K562 (cell line): Measurements from ENCODE around the gene CEP70. TPM values are rescaled to one million over a fixed set of nuclear protein-coding genes. Genes with fewer than 3 reads are reported as not detected.

Experiments
- ATAC-seq: fragments of 200-7000 bp; cut with Tn5 transposase; 3 replicates; pipeline ENCODE4 v1.9.1; 2020; ENCODE audit warnings: moderate library complexity
- BruUV-seq: library from RNA; stranded (reverse); fragments of 400-500 nt; replicated peaks from 2 replicates; lab custom pipeline; 2021; lab: Mats Ljungman, UMichigan
- CTCF ChIA-PET: fragments of 300-600 bp; formaldehyde crosslinking; extraction: SDS; loops from one replicate; lab custom pipeline; 2021; ENCODE audit warnings: low intra/inter-chr PET ratio; lab: Yijun Ruan, JAX
- POLR2A ChIA-PET: fragments of 300-600, 350-650 bp; sonication (Branson Sonifier 250); formaldehyde crosslinking; extraction: SDS; loops from one replicate; lab custom pipeline; 2021; ENCODE audit warnings: antibody characterized with exemption, inconsistent platforms; lab: Yijun Ruan, JAX
- DNase-seq, 4 experiments: peaks; one replicate each; pipeline versions ENCODE4 v3.0.0 to v3.0.0-alpha.2; 2011 to 2018; ENCODE audit warnings: low spot score in 3 of 4, mixed read lengths in 3 of 4; ENCODE audit errors: extremely low read depth in 1 of 4
- FAIRE-seq: peaks from 2 replicates; lab custom pipeline; 2011; peaks lifted over from hg19 to GRCh38; lab: Jason Lieb, UNC
- H2AFZ ChIP-seq: 2 replicates; pipeline ENCODE4 v1.6.0; 2011; ENCODE audit warnings: low read depth, low read length, control low read depth, inconsistent platforms
- H3K27ac ChIP-seq: fragments of 200-600 bp; 3 replicates; pipeline ENCODE4 v1.8.0; 2011; ENCODE audit warnings: low read depth, mild to moderate bottlenecking, control low read depth, inconsistent platforms, low read length, moderate library complexity, mixed read lengths; ENCODE audit errors: extremely low read depth
- H3K27me3 ChIP-seq, 2 experiments: fragments of 300-600 bp in 1 of 2; 2 replicates in 1 of 2; 3 replicates in 1 of 2; pipeline versions ENCODE4 v1.6.0 to v1.8.0; 2011; ENCODE audit warnings: inconsistent platforms in 2 of 2, low read length in 2 of 2, mild to moderate bottlenecking in 1 of 2, mixed read lengths in 1 of 2, moderate library complexity in 1 of 2; ENCODE audit not compliant: control insufficient read depth in 2 of 2, insufficient read depth in 2 of 2
- H3K36me3 ChIP-seq: fragments of 300-600 bp; 3 replicates; pipeline ENCODE4 v1.8.0; 2011; ENCODE audit warnings: mild to moderate bottlenecking, low read length, inconsistent platforms; ENCODE audit not compliant: control insufficient read depth, insufficient read depth
- H3K4me1 ChIP-seq, 2 experiments: fragments of 200-600 bp in 1 of 2; replicated peaks in 1 of 2; 2 replicates in 1 of 2; 3 replicates in 1 of 2; pipeline versions ENCODE4 v1.5.1 to v1.8.0; 2011; ENCODE audit warnings: inconsistent platforms in 2 of 2, low read length in 2 of 2, mild to moderate bottlenecking in 1 of 2, mixed read lengths in 1 of 2, moderate library complexity in 1 of 2; ENCODE audit not compliant: control insufficient read depth in 2 of 2, insufficient read depth in 2 of 2
- H3K4me2 ChIP-seq: 2 replicates; pipeline ENCODE4 v1.6.1; 2011; ENCODE audit warnings: low read length, control low read depth, inconsistent platforms, mixed read lengths; ENCODE audit not compliant: insufficient read depth
- H3K4me3 ChIP-seq: fragments of 200-600 bp; sonication (generic), shearing (Covaris generic); 2 replicates; pipeline ENCODE4 v1.5.1; 2016; ENCODE audit warnings: control low read depth, inconsistent platforms
- H3K79me2 ChIP-seq: fragments of 200-600 bp; 3 replicates; pipeline ENCODE4 v1.8.0; 2011; ENCODE audit warnings: low read length, inconsistent platforms; ENCODE audit not compliant: control insufficient read depth, insufficient read depth
- H3K9ac ChIP-seq, 2 experiments: 2 replicates each; pipeline versions ENCODE4 v1.6.0 to v1.6.1; 2011; ENCODE audit warnings: low read depth in 2 of 2, low read length in 2 of 2, control low read depth in 1 of 2, inconsistent platforms in 1 of 2, mild to moderate bottlenecking in 1 of 2, mixed read lengths in 1 of 2; ENCODE audit not compliant: insufficient read depth in 1 of 2
- H3K9me1 ChIP-seq: one replicate; pipeline ENCODE4 v1.6.0; 2011; ENCODE audit warnings: inconsistent platforms, mild to moderate bottlenecking, low read length, moderate library complexity; ENCODE audit not compliant: control insufficient read depth, insufficient read depth
- H3K9me3 ChIP-seq: replicated peaks from 2 replicates; pipeline ENCODE4 v1.5.1; 2011; ENCODE audit warnings: low read depth, low read length, inconsistent platforms; ENCODE audit not compliant: control insufficient read depth, insufficient read depth
- H4K20me1 ChIP-seq: replicated peaks from 2 replicates; pipeline ENCODE4 v1.6.1; 2011; ENCODE audit warnings: low read length, inconsistent platforms, mixed read lengths; ENCODE audit not compliant: control insufficient read depth, insufficient read depth
- CHD7 ChIP-seq: fragments of 200-600 bp; sonication (generic); IDR thresholded peaks from one replicate; pipeline ENCODE4 v1.6.1; 2012; ENCODE audit warnings: mild to moderate bottlenecking, low read depth, low read length, inconsistent platforms
- DIDO1 ChIP-seq: fragments of 450-650 bp; IDR thresholded peaks from 2 replicates; pipeline ENCODE4 v1.6.1; 2016; ENCODE audit warnings: low read depth, missing biosample characterization, missing genetic modification characterization
- RUNX1 ChIP-seq: sonication (generic); IDR thresholded peaks from 2 replicates; pipeline ENCODE4 v1.6.1; 2016; ENCODE audit warnings: antibody characterized with exemption, low read depth
- ZNF12 ChIP-seq: sonication (generic); formaldehyde crosslinking; IDR thresholded peaks from 2 replicates; pipeline ENCODE4 v1.4.0; 2020; ENCODE audit warnings: mild to moderate bottlenecking, missing genetic modification reagents
- ZNF282 ChIP-seq: sonication (generic); formaldehyde crosslinking; IDR thresholded peaks from 2 replicates; pipeline ENCODE4 v1.8.1; 2023; ENCODE audit warnings: missing genetic modification reagents
- ZNF740 ChIP-seq, 3 experiments: fragments of 200-800 bp in 1 of 3; sonication (Bioruptor generic) in 1 of 3; sonication (generic) in 1 of 3; formaldehyde crosslinking in 1 of 3; IDR thresholded peaks; 2 replicates each; pipeline versions ENCODE4 v1.6.1 to v1.8.0; 2016 to 2022; ENCODE audit warnings: mild to moderate bottlenecking in 2 of 3, missing compliant biosample characterization in 2 of 3, missing genetic modification characterization in 2 of 3, missing genetic modification reagents in 1 of 3
- ZNF785 ChIP-seq: fragments of 250-450 bp; sonication (Bioruptor Pico); IDR thresholded peaks from 2 replicates; pipeline ENCODE4 v1.4.0; 2020; ENCODE audit warnings: mild to moderate bottlenecking
- WGBS: fragments of 100-300 bp; shearing (Covaris generic); methylation state at CpG from one replicate; pipeline ENCODE4 v1.1.6; 2016; ENCODE audit warnings: low coverage, mixed read lengths; ENCODE audit not compliant: insufficient coverage; ENCODE audit errors: missing lambda C conversion rate; 5-methylcytosine and 5-hydroxymethylcytosine counted together
- in situ Hi-C: fragments of 300-500 bp; cut with MboI; formaldehyde crosslinking; loops from 4 replicates; pipeline ENCODE4 v1.15.0; 2018; ENCODE audit warnings: inconsistent platforms, mixed read lengths
- intact Hi-C: fragments of 100-400 bp; cut with micrococcal nuclease; formaldehyde crosslinking; loops from 2 replicates; pipeline ENCODE4 v1.14.2; 2022
- polyA plus RNA-seq, 8 experiments: library from polyadenylated mRNA; depleted of rRNA in 4 of 8; stranded (reverse) in 5 of 8; unstranded in 3 of 8; fragments of >200 nt; fragmentation: Nextera tagmentation in 2 of 8; fragmentation: Illumina TruSeq in 1 of 8; extraction: Ambion mirVana in 2 of 8; extraction: Trizol in 1 of 8; gene quantifications; 2 replicates each; pipeline versions ENCODE4 v1.2.1 to v1.2.3, GENCODE V29; 2011 to 2014; ENCODE audit warnings: inconsistent platforms in 1 of 8, missing spikeins in 1 of 8
- total RNA-seq, 7 experiments: library from RNA; depleted of rRNA in 6 of 7; stranded (reverse); fragments of >200 nt in 6 of 7; fragmentation: Illumina TruSeq in 2 of 7; extraction: Trizol in 2 of 7; gene quantifications; 2 replicates each; pipeline versions ENCODE4 v1.2.1 to v1.2.3, GENCODE V29; 2011 to 2021; ENCODE audit warnings: low replicate concordance in 1 of 7
- TF ChIP-seq, protein P1 (sequence below): IDR thresholded peaks from 2 replicates; pipeline ENCODE4 v1.6.1; 2012; ENCODE audit warnings: low read depth, low read length, improper control_type of control experiment, borderline replicate concordance

CEP70 gene
- total and polyA plus RNA-seq, 9 of the 15 experiments (the other 6 are each of a cell fraction or from before 2014, with no cell fraction given) = 16.1 to 31.5 (median 23.4) TPM

DNA sequence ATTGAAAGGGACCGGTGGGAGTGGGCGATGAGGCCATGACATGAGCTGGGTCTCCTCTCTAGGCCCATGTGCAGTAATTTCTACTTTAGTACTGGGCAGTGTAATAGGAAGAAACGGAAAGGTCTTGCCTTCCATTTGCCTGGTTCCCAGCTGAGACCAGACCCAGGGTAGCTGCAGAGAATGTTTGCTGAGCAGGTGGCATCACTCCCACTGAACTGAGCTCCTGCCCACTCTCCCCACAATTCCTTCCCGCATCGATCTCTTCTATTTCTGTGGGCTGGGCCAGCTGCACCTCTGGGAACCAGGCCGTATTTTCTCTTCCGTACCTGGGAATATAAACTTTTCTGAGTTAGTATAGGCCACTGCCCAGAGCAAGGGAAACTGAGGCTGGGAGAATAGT is 143.9 kb downstream of the CEP70 start:
- in situ Hi-C loops (no loop called here), intact Hi-C loops (no loop called here)
- H3K9ac ChIP-seq = no peak overlapping the region
- no peaks in the 10 kb centered on the region; the same call in 1 of the 2 replicates for H4K20me1 ChIP-seq
- ChIA-PET POLR2A (no interaction called here), CTCF (no interaction called here)
- no peak overlapping the region for H3K4me3 ChIP-seq
- no peaks in the 10 kb centered on the region for H3K9me3 ChIP-seq
- peaks cover 0 to 6% of the 10 kb centered on the region in 2 experiments; a peak in 2 of 5 replicates for H3K4me1 ChIP-seq
- no peak overlapping the region for H3K4me2 ChIP-seq
- H3K9me1 ChIP-seq = no peaks in the 10 kb centered on the region
- ATAC-seq (no peak), DNase-seq (no peak), FAIRE-seq (no peak)
- no TSS peak for BruUV-seq
- no peaks in the 10 kb centered on the region for H3K36me3 ChIP-seq
- H3K27me3 ChIP-seq = peaks cover 6 to 30% of the 10 kb centered on the region in 2 experiments; a peak in 3 of 5 replicates
- no peaks in the 10 kb centered on the region for H3K79me2 ChIP-seq
- H2AFZ ChIP-seq = no peak overlapping the region
- 16% methylated on average over 5 of the region's 7 CpGs for WGBS
- no peak overlapping the region for H3K27ac ChIP-seq
- TF ChIP-seq ZNF785 (no peak), DIDO1 (tag) (no peak), ZNF740 (CRISPR knock-in tag; IDR thresholded peaks at IDR 0.05) (no peak), ZNF740 (tag; IDR thresholded peaks at IDR 0.05) (no peak), ZNF12 (CRISPR knock-in tag) (no peak), ZNF282 (CRISPR knock-in tag) (no peak), CHD7 (no peak), RUNX1 (no peak)
- TF ChIP-seq, protein P1, sequence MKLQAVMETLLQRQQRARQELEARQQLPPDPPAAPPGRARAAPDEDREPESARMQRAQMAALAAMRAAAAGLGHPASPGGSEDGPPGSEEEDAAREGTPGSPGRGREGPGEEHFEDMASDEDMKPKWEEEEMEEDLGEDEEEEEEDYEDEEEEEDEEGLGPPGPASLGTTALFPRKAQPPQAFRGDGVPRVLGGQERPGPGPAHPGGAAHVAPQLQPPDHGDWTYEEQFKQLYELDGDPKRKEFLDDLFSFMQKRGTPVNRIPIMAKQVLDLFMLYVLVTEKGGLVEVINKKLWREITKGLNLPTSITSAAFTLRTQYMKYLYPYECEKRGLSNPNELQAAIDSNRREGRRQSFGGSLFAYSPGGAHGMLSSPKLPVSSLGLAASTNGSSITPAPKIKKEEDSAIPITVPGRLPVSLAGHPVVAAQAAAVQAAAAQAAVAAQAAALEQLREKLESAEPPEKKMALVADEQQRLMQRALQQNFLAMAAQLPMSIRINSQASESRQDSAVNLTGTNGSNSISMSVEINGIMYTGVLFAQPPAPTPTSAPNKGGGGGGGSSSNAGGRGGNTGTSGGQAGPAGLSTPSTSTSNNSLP = no peak
